HepG2 (cell line): ENCODE measurements around the gene PPP1R1B. TPM values are rescaled to one million over a fixed set of nuclear protein-coding genes. Genes with fewer than 3 reads are reported as not detected.

Source experiments
- ARID5B ChIP-seq: IDR thresholded peaks from 2 replicates; pipeline ENCODE4 v1.4.0; 2020; ENCODE audit warnings: mild to moderate bottlenecking, missing genetic modification reagents
- BRF2 ChIP-seq: sonication (generic); formaldehyde crosslinking; IDR thresholded peaks from 2 replicates; pipeline ENCODE4 v1.8.1; 2022; ENCODE audit warnings: mild to moderate bottlenecking, missing genetic modification reagents
- CREBL2 ChIP-seq: sonication (generic); formaldehyde crosslinking; IDR thresholded peaks from 2 replicates; pipeline ENCODE4 v1.8.1; 2023; ENCODE audit warnings: missing genetic modification reagents, mild to moderate bottlenecking, borderline replicate concordance
- EHMT2 ChIP-seq: fragments of 200-600 bp; sonication (generic); IDR thresholded peaks from 2 replicates; pipeline ENCODE4 v1.7.0; 2017; ENCODE audit warnings: antibody characterized with exemption, low read depth, low read length, borderline replicate concordance
- HBP1 ChIP-seq: IDR thresholded peaks from 2 replicates; pipeline ENCODE4 v1.6.1; 2016; ENCODE audit warnings: low read depth, control low read depth
- HNRNPL ChIP-seq: fragments of 200-400 bp; formaldehyde crosslinking; IDR thresholded peaks from 2 replicates; pipeline ENCODE4 v1.6.1; 2017; ENCODE audit warnings: mild to moderate bottlenecking, low read depth, low read length
- LCORL ChIP-seq, 2 experiments: fragments of 450-650 bp in 1 of 2; sonication (generic) in 1 of 2; formaldehyde crosslinking in 1 of 2; IDR thresholded peaks; 2 replicates each; pipeline versions ENCODE4 v1.5.0 to v1.6.1; 2017 to 2020; ENCODE audit warnings: antibody characterized with exemption in 1 of 2, missing genetic modification reagents in 1 of 2
- NBN ChIP-seq: fragments of 450-650 bp; conservative IDR thresholded peaks from 2 replicates; pipeline ENCODE4 v1.6.1; 2017
- NR2F1 ChIP-seq, 2 experiments: fragments of 450-650 bp in 1 of 2; formaldehyde crosslinking in 1 of 2; IDR thresholded peaks; 2 replicates each; pipeline versions ENCODE4 v1.5.0 to v1.6.1; 2016 to 2020; ENCODE audit warnings: mild to moderate bottlenecking in 1 of 2, missing compliant biosample characterization in 1 of 2, missing genetic modification reagents in 1 of 2, moderate library complexity in 1 of 2
- NRL ChIP-seq: sonication (generic); formaldehyde crosslinking; IDR thresholded peaks from 2 replicates; pipeline ENCODE4 v1.5.0; 2020; ENCODE audit warnings: missing genetic modification reagents, mild to moderate bottlenecking, moderate library complexity, borderline replicate concordance
- PRMT3 ChIP-seq: sonication (generic); formaldehyde crosslinking; IDR thresholded peaks from 2 replicates; pipeline ENCODE4 v1.8.1; 2022; ENCODE audit warnings: low read depth, mild to moderate bottlenecking, moderate library complexity, missing genetic modification reagents, borderline replicate concordance
- SRY ChIP-seq: sonication (generic); formaldehyde crosslinking; IDR thresholded peaks from 2 replicates; pipeline ENCODE4 v1.8.0; 2022; ENCODE audit warnings: mild to moderate bottlenecking, missing genetic modification reagents
- ZBTB14 ChIP-seq: sonication (generic); formaldehyde crosslinking; IDR thresholded peaks from 2 replicates; pipeline ENCODE4 v1.4.0; 2020; ENCODE audit warnings: missing genetic modification reagents
- ZNF17 ChIP-seq: sonication (generic); formaldehyde crosslinking; IDR thresholded peaks from 2 replicates; pipeline ENCODE4 v1.5.0; 2020; ENCODE audit warnings: mild to moderate bottlenecking, missing genetic modification reagents
- ZNF275 ChIP-seq: sonication (generic); formaldehyde crosslinking; IDR thresholded peaks from 2 replicates; pipeline ENCODE4 v1.8.0; 2022; ENCODE audit warnings: missing genetic modification reagents, mild to moderate bottlenecking, inconsistent platforms, borderline replicate concordance
- ZNF557 ChIP-seq: sonication (generic); formaldehyde crosslinking; IDR thresholded peaks from 2 replicates; pipeline ENCODE4 v1.4.0; 2020; ENCODE audit warnings: missing genetic modification reagents
- ZNF564 ChIP-seq: sonication (generic); formaldehyde crosslinking; IDR thresholded peaks from 2 replicates; pipeline ENCODE4 v1.8.1; 2023; ENCODE audit warnings: mild to moderate bottlenecking, missing genetic modification reagents
- ZNF598 ChIP-seq: sonication (generic); formaldehyde crosslinking; IDR thresholded peaks from 2 replicates; pipeline ENCODE4 v1.5.1; 2020; ENCODE audit warnings: mild to moderate bottlenecking, missing genetic modification reagents, borderline replicate concordance
- ZNF782 ChIP-seq: sonication (generic); formaldehyde crosslinking; IDR thresholded peaks from 2 replicates; pipeline ENCODE4 v1.4.0; 2020; ENCODE audit warnings: missing genetic modification reagents, mild to moderate bottlenecking, borderline replicate concordance
- polyA plus RNA-seq, 8 experiments: library from polyadenylated mRNA; depleted of rRNA in 3 of 8; stranded (reverse) in 7 of 8; unstranded in 1 of 8; fragments of >200 nt; fragmentation: Illumina TruSeq in 4 of 8; extraction: Trizol in 4 of 8; gene quantifications; 2 replicates each; pipeline versions ENCODE4 v1.2.1 to v1.2.3, GENCODE V29; 2011 to 2016; ENCODE audit warnings: low read depth in 4 of 8, missing spikeins in 1 of 8, mixed read lengths in 1 of 8; ENCODE audit not compliant: insufficient read depth in 1 of 8
- total RNA-seq, 5 experiments: library from RNA; depleted of rRNA; stranded (reverse); fragments of >200 nt; fragmentation: Illumina TruSeq; extraction: Trizol; gene quantifications; 2 replicates each; pipeline ENCODE4 v1.2.3, GENCODE V29; 2016; ENCODE audit warnings: low read depth in 1 of 5

The PPP1R1B gene
- total and polyA plus RNA-seq, 2 of the 13 experiments (the other 11 are each of a cell fraction or from before 2014, with no cell fraction given), result 0.08 TPM; not detected in 1

- no peak for TF ChIP-seq HBP1 (CRISPR knock-in tag)
- no peak for TF ChIP-seq CREBL2
- TF ChIP-seq HNRNPL, result peak; percentile 96
- 0 out of 2 replicates have a peak, but pooled peaks have one; percentile 68 for TF ChIP-seq ZNF782
- no peak for TF ChIP-seq SRY (CRISPR knock-in tag)
- no peak for TF ChIP-seq ZNF598 (CRISPR knock-in tag)
- TF ChIP-seq EHMT2, result no peak
- TF ChIP-seq PRMT3 (CRISPR knock-in tag), result no peak
- TF ChIP-seq ZBTB14 (CRISPR knock-in tag), result no peak
- no peak for TF ChIP-seq NBN
- no peak for TF ChIP-seq LCORL (IDR thresholded peaks at IDR 0.05)
- TF ChIP-seq LCORL (CRISPR knock-in tag; IDR thresholded peaks at IDR 0.05), result no peak
- TF ChIP-seq BRF2 (CRISPR knock-in tag), result no peak
- TF ChIP-seq NR2F1 (CRISPR knock-in tag; IDR thresholded peaks at IDR 0.05), result no peak
- no peak for TF ChIP-seq ZNF275 (CRISPR knock-in tag)
- no peak for TF ChIP-seq ZNF557 (CRISPR knock-in tag)
- no peak for TF ChIP-seq ZNF564 (CRISPR knock-in tag)
- no peak for TF ChIP-seq NRL (CRISPR knock-in tag)
- peak; percentile 38; the same call in 1 of the 2 replicates for TF ChIP-seq ARID5B
- no peak for TF ChIP-seq ZNF17 (CRISPR knock-in tag)
These were observed 7.6 kb upstream of the PPP1R1B start (continued) for GRCh38 chr17:39618956-39619785.
